ENCODE measurements around the gene DTNBP1. TPM values are rescaled to one million over a fixed set of nuclear protein-coding genes. Genes with fewer than 3 reads are reported as not detected.

Gene DTNBP1
- total and polyA plus RNA-seq, 2 of the 13 experiments (the other 11 are each of a cell fraction or from before 2014, with no cell fraction given), result 6.6 to 19.1 TPM

DNA sequence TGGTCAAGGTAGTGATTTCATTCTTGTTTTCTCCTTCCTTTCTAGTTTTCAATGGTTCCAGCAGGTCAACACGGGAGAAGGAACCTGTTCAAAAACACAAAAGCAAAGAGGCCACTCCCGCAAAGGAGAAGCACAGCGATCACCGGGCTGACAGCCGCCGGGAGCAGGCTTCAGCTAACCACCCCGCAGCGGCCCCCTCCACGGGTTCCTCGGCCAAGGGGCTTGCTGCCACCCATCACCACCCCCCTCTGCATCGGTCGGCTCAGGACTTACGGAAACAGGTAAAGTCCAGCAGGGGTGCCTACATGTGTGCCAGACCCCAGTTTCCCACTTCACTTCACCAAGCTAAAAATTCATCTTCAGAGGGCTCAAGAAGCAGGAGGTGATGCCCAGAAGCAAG lies 175.6 kb downstream of the DTNBP1 start (continued):
- TF ChIP-seq, protein P1, sequence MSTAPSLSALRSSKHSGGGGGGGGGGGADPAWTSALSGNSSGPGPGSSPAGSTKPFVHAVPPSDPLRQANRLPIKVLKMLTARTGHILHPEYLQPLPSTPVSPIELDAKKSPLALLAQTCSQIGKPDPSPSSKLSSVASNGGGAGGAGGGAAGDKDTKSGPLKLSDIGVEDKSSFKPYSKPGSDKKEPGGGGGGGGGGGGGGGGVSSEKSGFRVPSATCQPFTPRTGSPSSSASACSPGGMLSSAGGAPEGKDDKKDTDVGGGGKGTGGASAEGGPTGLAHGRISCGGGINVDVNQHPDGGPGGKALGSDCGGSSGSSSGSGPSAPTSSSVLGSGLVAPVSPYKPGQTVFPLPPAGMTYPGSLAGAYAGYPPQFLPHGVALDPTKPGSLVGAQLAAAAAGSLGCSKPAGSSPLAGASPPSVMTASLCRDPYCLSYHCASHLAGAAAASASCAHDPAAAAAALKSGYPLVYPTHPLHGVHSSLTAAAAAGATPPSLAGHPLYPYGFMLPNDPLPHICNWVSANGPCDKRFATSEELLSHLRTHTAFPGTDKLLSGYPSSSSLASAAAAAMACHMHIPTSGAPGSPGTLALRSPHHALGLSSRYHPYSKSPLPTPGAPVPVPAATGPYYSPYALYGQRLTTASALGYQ (CRISPR knock-in tag; IDR thresholded peaks at IDR 0.05), result no peak
- TF ChIP-seq, protein P2, sequence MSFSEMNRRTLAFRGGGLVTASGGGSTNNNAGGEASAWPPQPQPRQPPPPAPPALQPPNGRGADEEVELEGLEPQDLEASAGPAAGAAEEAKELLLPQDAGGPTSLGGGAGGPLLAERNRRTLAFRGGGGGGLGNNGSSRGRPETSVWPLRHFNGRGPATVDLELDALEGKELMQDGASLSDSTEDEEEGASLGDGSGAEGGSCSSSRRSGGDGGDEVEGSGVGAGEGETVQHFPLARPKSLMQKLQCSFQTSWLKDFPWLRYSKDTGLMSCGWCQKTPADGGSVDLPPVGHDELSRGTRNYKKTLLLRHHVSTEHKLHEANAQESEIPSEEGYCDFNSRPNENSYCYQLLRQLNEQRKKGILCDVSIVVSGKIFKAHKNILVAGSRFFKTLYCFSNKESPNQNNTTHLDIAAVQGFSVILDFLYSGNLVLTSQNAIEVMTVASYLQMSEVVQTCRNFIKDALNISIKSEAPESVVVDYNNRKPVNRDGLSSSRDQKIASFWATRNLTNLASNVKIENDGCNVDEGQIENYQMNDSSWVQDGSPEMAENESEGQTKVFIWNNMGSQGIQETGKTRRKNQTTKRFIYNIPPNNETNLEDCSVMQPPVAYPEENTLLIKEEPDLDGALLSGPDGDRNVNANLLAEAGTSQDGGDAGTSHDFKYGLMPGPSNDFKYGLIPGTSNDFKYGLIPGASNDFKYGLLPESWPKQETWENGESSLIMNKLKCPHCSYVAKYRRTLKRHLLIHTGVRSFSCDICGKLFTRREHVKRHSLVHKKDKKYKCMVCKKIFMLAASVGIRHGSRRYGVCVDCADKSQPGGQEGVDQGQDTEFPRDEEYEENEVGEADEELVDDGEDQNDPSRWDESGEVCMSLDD (CRISPR knock-in tag; IDR thresholded peaks at IDR 0.05; ENCODE audit: borderline replicate concordance), result no peak
- TF ChIP-seq, protein P3, sequence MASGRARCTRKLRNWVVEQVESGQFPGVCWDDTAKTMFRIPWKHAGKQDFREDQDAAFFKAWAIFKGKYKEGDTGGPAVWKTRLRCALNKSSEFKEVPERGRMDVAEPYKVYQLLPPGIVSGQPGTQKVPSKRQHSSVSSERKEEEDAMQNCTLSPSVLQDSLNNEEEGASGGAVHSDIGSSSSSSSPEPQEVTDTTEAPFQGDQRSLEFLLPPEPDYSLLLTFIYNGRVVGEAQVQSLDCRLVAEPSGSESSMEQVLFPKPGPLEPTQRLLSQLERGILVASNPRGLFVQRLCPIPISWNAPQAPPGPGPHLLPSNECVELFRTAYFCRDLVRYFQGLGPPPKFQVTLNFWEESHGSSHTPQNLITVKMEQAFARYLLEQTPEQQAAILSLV (CRISPR knock-in tag; IDR thresholded peaks at IDR 0.05; ENCODE audit: borderline replicate concordance), result no peak
- TF ChIP-seq SOX6 (IDR thresholded peaks at IDR 0.05) (no peak), SOX6 (CRISPR knock-in tag; IDR thresholded peaks at IDR 0.05) (no peak), RARA (CRISPR knock-in tag; IDR thresholded peaks at IDR 0.05) (no peak), YEATS4 (CRISPR knock-in tag; IDR thresholded peaks at IDR 0.05; ENCODE audit: borderline replicate concordance) (no peak)

DNA sequence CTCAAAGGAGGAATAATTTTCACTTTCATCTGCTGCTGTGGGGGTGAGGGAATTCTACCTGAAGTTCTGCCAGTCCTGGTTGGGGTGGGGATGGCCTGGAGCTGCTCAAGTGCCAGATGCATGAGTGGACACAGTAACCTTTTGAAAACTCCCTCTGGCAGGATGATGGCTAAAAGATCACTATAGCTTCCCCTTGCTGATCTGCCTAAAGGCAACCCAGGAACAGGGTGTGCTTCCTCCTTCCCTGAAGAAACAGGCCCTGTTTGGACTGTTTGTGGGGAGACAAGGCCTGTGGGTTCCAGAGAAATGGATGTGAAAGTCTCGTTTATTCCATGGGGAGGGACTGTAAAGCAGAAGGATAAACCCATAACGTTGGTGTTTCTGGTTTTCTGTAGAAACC lies 176.9 kb downstream of the DTNBP1 start:
- Histone ChIP-seq H3K27me3 (ENCODE audit: control insufficient read depth in 1 of 2, insufficient read depth in 2 of 2, low read length in 2 of 2) (no peaks in the 10 kb centered on the region), H4K20me1 (ENCODE audit: insufficient read depth, low read length) (peaks cover under 1% of the 10 kb centered on the region; the same call in 1 of the 2 replicates), H3K79me2 (ENCODE audit: insufficient read depth, low read length) (no peaks in the 10 kb centered on the region), H3K4me3 (replicated peaks in 1 of 3; ENCODE audit: insufficient read depth in 1 of 3, low read depth in 2 of 3, low read length in 3 of 3) (no peak overlapping the region), H3K36me3 (replicated peaks in 1 of 2; ENCODE audit: control insufficient read depth in 1 of 2, insufficient read depth in 2 of 2, low read length in 2 of 2) (peaks cover 15 to 31% of the 10 kb centered on the region in 2 experiments; a peak in 4 of 5 replicates), H3K27ac (ENCODE audit: extremely low read length, insufficient read depth, low read length) (no peak overlapping the region), H3K4me2 (ENCODE audit: low read depth, low read length) (no peak overlapping the region), H3K9me3 (ENCODE audit: low read length) (no peaks in the 10 kb centered on the region), H2AFZ (ENCODE audit: low read length) (no peak overlapping the region), H3K9ac (ENCODE audit: insufficient read depth, low read depth, low read length) (no peak overlapping the region), H3K4me1 (ENCODE audit: insufficient read depth, low read length) (peaks cover 15% of the 10 kb centered on the region)
- no TSS peak for BruUV-seq (replicated peaks)
- WGBS (ENCODE audit: low lambda C conversion rate), result 88% methylated on average over 2 of the region's 2 CpGs
- intact Hi-C loops (cut with micrococcal nuclease; ENCODE audit: unreplicated experiment) (no loop called here), in situ Hi-C loops (cut with HindIII; ENCODE audit: extremely low pct_ligation_motif_present, low pct_unique_long_range_greater_than_20kb) (loop anchor here (25.0 kb wide), 1 partner anchor 1274 kb away; no protein-coding TSS in a partner anchor)
- no peak for FAIRE-seq
- DNase-seq (ENCODE audit: low spot score), result no peak
- no peak for ATAC-seq
- POLR2A ChIA-PET, result no interaction called here
- CTCF ChIA-PET (ENCODE audit: low intra/inter-chr PET ratio, low total read pairs), result no interaction called here
- no peak for TF ChIP-seq GFI1 (CRISPR knock-in tag; IDR thresholded peaks at IDR 0.05; ENCODE audit: borderline replicate concordance)
- TF ChIP-seq ZNF326 (CRISPR knock-in tag; IDR thresholded peaks at IDR 0.05; ENCODE audit: borderline replicate concordance), result no peak
- TF ChIP-seq, protein P4, sequence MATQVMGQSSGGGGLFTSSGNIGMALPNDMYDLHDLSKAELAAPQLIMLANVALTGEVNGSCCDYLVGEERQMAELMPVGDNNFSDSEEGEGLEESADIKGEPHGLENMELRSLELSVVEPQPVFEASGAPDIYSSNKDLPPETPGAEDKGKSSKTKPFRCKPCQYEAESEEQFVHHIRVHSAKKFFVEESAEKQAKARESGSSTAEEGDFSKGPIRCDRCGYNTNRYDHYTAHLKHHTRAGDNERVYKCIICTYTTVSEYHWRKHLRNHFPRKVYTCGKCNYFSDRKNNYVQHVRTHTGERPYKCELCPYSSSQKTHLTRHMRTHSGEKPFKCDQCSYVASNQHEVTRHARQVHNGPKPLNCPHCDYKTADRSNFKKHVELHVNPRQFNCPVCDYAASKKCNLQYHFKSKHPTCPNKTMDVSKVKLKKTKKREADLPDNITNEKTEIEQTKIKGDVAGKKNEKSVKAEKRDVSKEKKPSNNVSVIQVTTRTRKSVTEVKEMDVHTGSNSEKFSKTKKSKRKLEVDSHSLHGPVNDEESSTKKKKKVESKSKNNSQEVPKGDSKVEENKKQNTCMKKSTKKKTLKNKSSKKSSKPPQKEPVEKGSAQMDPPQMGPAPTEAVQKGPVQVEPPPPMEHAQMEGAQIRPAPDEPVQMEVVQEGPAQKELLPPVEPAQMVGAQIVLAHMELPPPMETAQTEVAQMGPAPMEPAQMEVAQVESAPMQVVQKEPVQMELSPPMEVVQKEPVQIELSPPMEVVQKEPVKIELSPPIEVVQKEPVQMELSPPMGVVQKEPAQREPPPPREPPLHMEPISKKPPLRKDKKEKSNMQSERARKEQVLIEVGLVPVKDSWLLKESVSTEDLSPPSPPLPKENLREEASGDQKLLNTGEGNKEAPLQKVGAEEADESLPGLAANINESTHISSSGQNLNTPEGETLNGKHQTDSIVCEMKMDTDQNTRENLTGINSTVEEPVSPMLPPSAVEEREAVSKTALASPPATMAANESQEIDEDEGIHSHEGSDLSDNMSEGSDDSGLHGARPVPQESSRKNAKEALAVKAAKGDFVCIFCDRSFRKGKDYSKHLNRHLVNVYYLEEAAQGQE (IDR thresholded peaks at IDR 0.05; ENCODE audit: borderline replicate concordance in 1 of 2, low read depth in 1 of 2, low read length in 2 of 2), result no peak
- no peak for TF ChIP-seq CBX2 (IDR thresholded peaks at IDR 0.05; ENCODE audit: low read depth, low read length)
- no peak for TF ChIP-seq CBX2 (CRISPR knock-in tag; IDR thresholded peaks at IDR 0.05; ENCODE audit: low read depth)
- no peak for TF ChIP-seq ARID2 (CRISPR knock-in tag; IDR thresholded peaks at IDR 0.05; ENCODE audit: borderline replicate concordance)

All from HepG2 (cell line).